GM23338 (cell line): ENCODE data around the gene ZNF317. TPM values are rescaled to one million over a fixed set of nuclear protein-coding genes. Genes with fewer than 3 reads are reported as not detected.

Source experiments
- ATAC-seq: fragments of 200-7000 bp; cut with Tn5 transposase; 3 replicates; pipeline ENCODE4 v1.9.1; 2020
- DNase-seq: peaks from one replicate; pipeline ENCODE4 v3.0.0-alpha.2; 2015; ENCODE audit warnings: low spot score
- H2AFZ ChIP-seq: fragments of 200-600 bp; sonication (generic); 2 replicates; pipeline ENCODE4 v1.8.0; 2016; ENCODE audit warnings: antibody characterized with exemption, mild to moderate bottlenecking, moderate library complexity
- H3F3A ChIP-seq: fragments of 200-600 bp; sonication (generic); replicated peaks from 2 replicates; pipeline ENCODE4 v1.8.0; 2017; ENCODE audit warnings: antibody characterized with exemption, mixed run types, low read depth
- H3K27ac ChIP-seq: fragments of 200-600 bp; sonication (generic); 2 replicates; pipeline ENCODE4 v1.6.1; 2016; ENCODE audit warnings: low read depth
- H3K27me3 ChIP-seq: fragments of 200-600 bp; sonication (generic); 2 replicates; pipeline ENCODE4 v1.8.0; 2016; ENCODE audit warnings: mild to moderate bottlenecking, mixed run types, moderate library complexity; ENCODE audit not compliant: insufficient read depth
- H3K36me3 ChIP-seq: fragments of 200-600 bp; sonication (generic); 2 replicates; pipeline ENCODE4 v1.8.0; 2016; ENCODE audit warnings: mild to moderate bottlenecking; ENCODE audit not compliant: insufficient read depth
- H3K4me1 ChIP-seq: fragments of 200-600 bp; sonication (generic); 2 replicates; pipeline ENCODE4 v1.8.0; 2016; ENCODE audit warnings: mild to moderate bottlenecking, moderate library complexity; ENCODE audit not compliant: insufficient read depth
- H3K4me2 ChIP-seq: fragments of 200-600 bp; sonication (generic); 2 replicates; pipeline ENCODE4 v1.7.1; 2017; ENCODE audit warnings: mixed run types
- H3K4me3 ChIP-seq: fragments of 200-600 bp; sonication (generic); 2 replicates; pipeline ENCODE4 v1.6.1; 2016; ENCODE audit warnings: mixed run types
- H3K79me2 ChIP-seq: fragments of 200-600 bp; sonication (generic); replicated peaks from 2 replicates; pipeline ENCODE4 v1.8.0; 2017; ENCODE audit warnings: mild to moderate bottlenecking; ENCODE audit not compliant: insufficient read depth
- H3K9me2 ChIP-seq: fragments of 200-600 bp; sonication (generic); 2 replicates; pipeline ENCODE4 v1.8.0; 2017; ENCODE audit not compliant: insufficient read depth
- H4K20me1 ChIP-seq: fragments of 200-600 bp; sonication (generic); replicated peaks from 2 replicates; pipeline ENCODE4 v1.8.0; 2017; ENCODE audit warnings: mild to moderate bottlenecking; ENCODE audit not compliant: insufficient read depth
- H3K27ac Mint-ChIP-seq: 2 replicates; pipeline ENCODE4 v1.8.0; 2020; ENCODE audit warnings: inconsistent platforms, mild to moderate bottlenecking, moderate library complexity, mixed read lengths
- H3K27me3 Mint-ChIP-seq: 3 replicates; pipeline ENCODE4 v1.8.0; 2022; ENCODE audit warnings: low read depth, mild to moderate bottlenecking, moderate library complexity, mixed read lengths, inconsistent platforms; ENCODE audit not compliant: insufficient read depth, poor library complexity
- H3K36me3 Mint-ChIP-seq: 3 replicates; pipeline ENCODE4 v1.8.0; 2021; ENCODE audit warnings: low read depth, mild to moderate bottlenecking, inconsistent platforms, moderate library complexity, mixed read lengths
- H3K4me1 Mint-ChIP-seq: 3 replicates; pipeline ENCODE4 v1.8.0; 2020; ENCODE audit warnings: mild to moderate bottlenecking, inconsistent platforms, mixed read lengths
- H3K4me3 Mint-ChIP-seq: 3 replicates; pipeline ENCODE4 v1.8.0; 2021; ENCODE audit warnings: moderate library complexity, mild to moderate bottlenecking, inconsistent platforms, mixed read lengths
- H3K9me3 Mint-ChIP-seq: 3 replicates; pipeline ENCODE4 v1.8.0; 2020; ENCODE audit warnings: moderate library complexity, mild to moderate bottlenecking, inconsistent platforms, mixed read lengths
- ETS1 ChIP-seq: IDR thresholded peaks from 2 replicates; pipeline ENCODE4 v1.6.1; 2016; ENCODE audit warnings: antibody characterized with exemption
- EZH2 ChIP-seq: fragments of 200-600 bp; sonication (generic); IDR thresholded peaks from one replicate; pipeline ENCODE4 v1.8.0; 2017; ENCODE audit warnings: antibody characterized with exemption, mild to moderate bottlenecking, low read depth; ENCODE audit not compliant: unreplicated experiment
- EZH2phosphoT487 ChIP-seq: fragments of 200-600 bp; sonication (generic); IDR thresholded peaks from one replicate; pipeline ENCODE4 v1.8.1; 2018; ENCODE audit warnings: antibody characterized with exemption; ENCODE audit not compliant: unreplicated experiment
- JUNB ChIP-seq: IDR thresholded peaks from one replicate; pipeline ENCODE4 v1.6.1; 2016; ENCODE audit warnings: antibody characterized with exemption; ENCODE audit not compliant: unreplicated experiment
- NANOG ChIP-seq: IDR thresholded peaks from 2 replicates; pipeline ENCODE4 v1.6.1; 2016; ENCODE audit warnings: antibody characterized with exemption, borderline replicate concordance
- POLR2AphosphoS5 ChIP-seq: IDR thresholded peaks from 2 replicates; pipeline ENCODE4 v1.6.1; 2016; ENCODE audit warnings: antibody characterized with exemption, low read depth
- ZNF114 ChIP-seq: fragments of 250-450 bp; sonication (Bioruptor Pico); IDR thresholded peaks from 2 replicates; pipeline ENCODE4 v1.5.0; 2020; ENCODE audit warnings: mild to moderate bottlenecking, moderate library complexity
- ZNF331 ChIP-seq: fragments of 250-450 bp; sonication (Bioruptor Pico); IDR thresholded peaks from 2 replicates; pipeline ENCODE4 v1.5.0; 2020; ENCODE audit warnings: low read depth, mild to moderate bottlenecking, moderate library complexity
- ZNF462 ChIP-seq: fragments of 250-450 bp; sonication (Bioruptor Pico); IDR thresholded peaks from 2 replicates; pipeline ENCODE4 v1.5.0; 2020; ENCODE audit warnings: mild to moderate bottlenecking, moderate library complexity
- polyA plus RNA-seq: library from polyadenylated mRNA; unstranded; fragments of >200 nt; fragmentation: Nextera tagmentation; extraction: Ambion mirVana; gene quantifications from 2 replicates; pipeline ENCODE4 v1.2.1, GENCODE V29; 2016
- total RNA-seq: library from RNA; depleted of rRNA; stranded (reverse); fragments of >200 nt; shearing (Covaris generic); gene quantifications from 2 replicates; pipeline ENCODE4 v1.2.3, GENCODE V29; 2014

Gene ZNF317
- total and polyA plus RNA-seq, 2 experiments from 2014 or later: 25.2 to 32.4 TPM

- TF ChIP-seq ZNF462 (CRISPR knock-in tag): no peak
- no peak for TF ChIP-seq EZH2phosphoT487
- no peak for TF ChIP-seq POLR2AphosphoS5
Measured at GRCh38 chr19:9107375-9107774, 32.8 kb upstream of the ZNF317 start, which contains the start of gene OR7G2 (continued).

- Mint-ChIP-seq H3K36me3 (peaks cover 28% of the 10 kb centered on the region), H3K4me1 (no peaks in the 10 kb centered on the region), H3K27ac (no peak overlapping the region), H3K27me3 (peaks cover 7% of the 10 kb centered on the region), H3K4me3 (no peak overlapping the region), H3K9me3 (peaks cover 97% of the 10 kb centered on the region)
- Histone ChIP-seq H3K27me3 (no peaks in the 10 kb centered on the region), H3K36me3 (no peaks in the 10 kb centered on the region), H3K4me1 (no peaks in the 10 kb centered on the region), H3K79me2 (no peaks in the 10 kb centered on the region), H4K20me1 (no peaks in the 10 kb centered on the region), H3K4me2 (no peak overlapping the region), H3K4me3 (no peak overlapping the region), H3K27ac (no peak overlapping the region), H3F3A (no peaks in the 10 kb centered on the region), H2AFZ (no peak overlapping the region), H3K9me2 (no peaks in the 10 kb centered on the region)
- ATAC-seq: no peak
- DNase-seq: no peak
- no peak for TF ChIP-seq ZNF462 (CRISPR knock-in tag)
- no peak for TF ChIP-seq ZNF331 (CRISPR knock-in tag)
- TF ChIP-seq EZH2: no peak
- TF ChIP-seq NANOG: no peak
- no peak for TF ChIP-seq POLR2AphosphoS5
- TF ChIP-seq JUNB: no peak
- TF ChIP-seq ZNF114 (CRISPR knock-in tag): no peak
- no peak for TF ChIP-seq ETS1
- no peak for TF ChIP-seq EZH2phosphoT487
Measured at GRCh38 chr19:9109959-9110358, 30.2 kb upstream of the ZNF317 start.
